SK-N-MC (cell line): ENCODE results near the gene PCNX3.

Experiments
- EZH2 ChIP-seq: fragments of 200-600 bp; sonication (generic); IDR thresholded peaks from one replicate; pipeline ENCODE4 v1.6.1; 2017; ENCODE audit warnings: antibody characterized with exemption
- POLR2AphosphoS5 ChIP-seq: IDR thresholded peaks from 2 replicates; pipeline ENCODE4 v1.6.1; 2012; ENCODE audit warnings: mild to moderate bottlenecking, low read depth, low read length, borderline replicate concordance

GRCh38 chr11:65654375-65655349 is 39.1 kb downstream of the PCNX3 start:
- no peak for TF ChIP-seq POLR2AphosphoS5
- no peak for TF ChIP-seq EZH2
